H9 (cell line): ENCODE results near the gene MORF4L1. TPM values are rescaled to one million over a fixed set of nuclear protein-coding genes. Genes with fewer than 3 reads are reported as not detected.

ENCODE experiments used
- DNase-seq: peaks from one replicate; pipeline ENCODE4 v3.0.0-alpha.2; 2017
- H2AFZ ChIP-seq: one replicate; pipeline ENCODE4 v1.6.1; 2013; ENCODE audit warnings: mild to moderate bottlenecking, low read length, control low read depth, moderate library complexity
- H2AK5ac ChIP-seq: 2 replicates; pipeline ENCODE4 v1.6.1; 2013; ENCODE audit warnings: low read length, control low read depth, mixed read lengths; ENCODE audit not compliant: insufficient read length
- H2BK120ac ChIP-seq: one replicate; pipeline ENCODE4 v1.6.1; 2013; ENCODE audit warnings: low read depth, mild to moderate bottlenecking, low read length, control low read depth, inconsistent platforms; ENCODE audit not compliant: poor library complexity, severe bottlenecking
- H2BK12ac ChIP-seq: 2 replicates; pipeline ENCODE4 v1.6.1; 2013; ENCODE audit warnings: low read length, control low read depth, mixed read lengths, low read depth; ENCODE audit not compliant: insufficient read length
- H2BK15ac ChIP-seq: 2 replicates; pipeline ENCODE4 v1.6.1; 2013; ENCODE audit warnings: low read depth, low read length, control low read depth
- H2BK20ac ChIP-seq: one replicate; pipeline ENCODE4 v1.6.1; 2013; ENCODE audit warnings: low read depth, mild to moderate bottlenecking, low read length, control low read depth, inconsistent platforms; ENCODE audit not compliant: poor library complexity, severe bottlenecking
- H2BK5ac ChIP-seq: 2 replicates; pipeline ENCODE4 v1.6.1; 2013; ENCODE audit warnings: low read length, control low read depth, mixed read lengths; ENCODE audit not compliant: insufficient read length
- H3K14ac ChIP-seq: 2 replicates; pipeline ENCODE4 v1.6.1; 2013; ENCODE audit warnings: low read length, control low read depth; ENCODE audit not compliant: insufficient read depth
- H3K18ac ChIP-seq: 2 replicates; pipeline ENCODE4 v1.6.1; 2013; ENCODE audit warnings: low read depth, mild to moderate bottlenecking, mixed read lengths, low read length, control low read depth; ENCODE audit not compliant: insufficient read length
- H3K23ac ChIP-seq: 2 replicates; pipeline ENCODE4 v1.6.1; 2013; ENCODE audit warnings: low read length, control low read depth, mixed read lengths, low read depth; ENCODE audit not compliant: insufficient read length
- H3K23me2 ChIP-seq: 2 replicates; pipeline ENCODE4 v1.6.1; 2013; ENCODE audit warnings: low read depth, mild to moderate bottlenecking, mixed read lengths, low read length, control low read depth; ENCODE audit not compliant: insufficient read length, poor library complexity, severe bottlenecking
- H3K27ac ChIP-seq: 2 replicates; pipeline ENCODE4 v1.5.1; 2013; ENCODE audit warnings: low read length, control low read depth, mixed read lengths, low read depth; ENCODE audit not compliant: insufficient read length
- H3K27me3 ChIP-seq: 2 replicates; pipeline ENCODE4 v1.6.1; 2013; ENCODE audit warnings: low read length, control low read depth, inconsistent platforms; ENCODE audit not compliant: insufficient read depth
- H3K4ac ChIP-seq: 2 replicates; pipeline ENCODE4 v1.6.1; 2013; ENCODE audit warnings: low read depth, mild to moderate bottlenecking, control low read depth, inconsistent platforms, low read length, moderate library complexity
- H3K4me1 ChIP-seq: 2 replicates; pipeline ENCODE4 v1.6.1; 2013; ENCODE audit warnings: low read length, control low read depth, inconsistent platforms; ENCODE audit not compliant: insufficient read depth
- H3K4me2 ChIP-seq: 2 replicates; pipeline ENCODE4 v1.6.1; 2013; ENCODE audit warnings: low read length, control low read depth, mixed read lengths; ENCODE audit not compliant: insufficient read length, insufficient read depth
- H3K56ac ChIP-seq: 2 replicates; pipeline ENCODE4 v1.6.1; 2013; ENCODE audit warnings: low read depth, mild to moderate bottlenecking, mixed read lengths, low read length, control low read depth; ENCODE audit not compliant: insufficient read length
- H3K79me1 ChIP-seq: 2 replicates; pipeline ENCODE4 v1.6.1; 2013; ENCODE audit warnings: low read depth, mild to moderate bottlenecking, moderate library complexity, low read length, control low read depth, inconsistent platforms; ENCODE audit not compliant: insufficient read depth, poor library complexity, severe bottlenecking
- H3K79me2 ChIP-seq: 2 replicates; pipeline ENCODE4 v1.6.1; 2013; ENCODE audit warnings: low read length, control low read depth, inconsistent platforms; ENCODE audit not compliant: insufficient read depth
- H3K9ac ChIP-seq: 2 replicates; pipeline ENCODE4 v1.6.1; 2013; ENCODE audit warnings: low read length, control low read depth, mixed read lengths; ENCODE audit not compliant: insufficient read length; ENCODE audit errors: extremely low read depth
- H3K9me3 ChIP-seq: one replicate; pipeline ENCODE4 v1.6.1; 2013; ENCODE audit warnings: low read depth, low read length, inconsistent platforms; ENCODE audit not compliant: control insufficient read depth
- H3T11ph ChIP-seq: one replicate; pipeline ENCODE4 v1.6.1; 2013; ENCODE audit warnings: mild to moderate bottlenecking, low read length, control low read depth, inconsistent platforms
- H4K20me1 ChIP-seq: one replicate; pipeline ENCODE4 v1.6.1; 2013; ENCODE audit not compliant: control insufficient read depth, insufficient read length, insufficient read depth
- H4K5ac ChIP-seq: 2 replicates; pipeline ENCODE4 v1.6.1; 2013; ENCODE audit warnings: low read depth, mild to moderate bottlenecking, mixed read lengths, low read length, control low read depth; ENCODE audit not compliant: insufficient read length
- H4K8ac ChIP-seq: replicated peaks from 2 replicates; pipeline ENCODE4 v1.6.1; 2013; ENCODE audit warnings: low read length, control low read depth, mixed read lengths, low read depth; ENCODE audit not compliant: insufficient read length
- H4K91ac ChIP-seq: 2 replicates; pipeline ENCODE4 v1.6.1; 2013; ENCODE audit warnings: low read depth, mild to moderate bottlenecking, moderate library complexity, mixed read lengths, low read length, control low read depth; ENCODE audit not compliant: insufficient read length
- H3K27ac Mint-ChIP-seq, 3 experiments: 2 replicates in 2 of 3; 3 replicates in 1 of 3; pipeline ENCODE4 v1.8.0; 2020 to 2021; ENCODE audit warnings: mixed read lengths in 3 of 3, mild to moderate bottlenecking in 1 of 3, moderate library complexity in 1 of 3
- H3K27me3 Mint-ChIP-seq: 2 replicates; pipeline ENCODE4 v1.8.0; 2021; ENCODE audit warnings: low read depth, mild to moderate bottlenecking, moderate library complexity, mixed read lengths
- H3K36me3 Mint-ChIP-seq, 3 experiments: 2 replicates in 2 of 3; 3 replicates in 1 of 3; pipeline ENCODE4 v1.8.0; 2020 to 2021; ENCODE audit warnings: low read depth in 3 of 3, mixed read lengths in 3 of 3; ENCODE audit not compliant: insufficient read depth in 1 of 3
- H3K4me1 Mint-ChIP-seq, 2 experiments: 2 replicates each; pipeline ENCODE4 v1.8.0; 2020; ENCODE audit warnings: mixed read lengths in 2 of 2
- H3K4me3 Mint-ChIP-seq, 2 experiments: 2 replicates in 1 of 2; 3 replicates in 1 of 2; pipeline ENCODE4 v1.8.0; 2020 to 2021; ENCODE audit warnings: mild to moderate bottlenecking in 2 of 2, mixed read lengths in 2 of 2, moderate library complexity in 1 of 2
- H3K9me3 Mint-ChIP-seq, 2 experiments: 2 replicates in 1 of 2; 3 replicates in 1 of 2; pipeline ENCODE4 v1.8.0; 2020; ENCODE audit warnings: mild to moderate bottlenecking in 2 of 2, mixed read lengths in 2 of 2, moderate library complexity in 1 of 2
- WGBS: extraction: QIAGEN DNeasy Blood & Tissue Kit; methylation state at CpG from one replicate; pipeline ENCODE4 v1.1.7; 2013; ENCODE audit warnings: missing lambda C conversion rate, low lambda C conversion rate, mixed read lengths; ENCODE audit not compliant: insufficient read length; ENCODE audit errors: extremely low coverage; 5-methylcytosine and 5-hydroxymethylcytosine counted together
- total RNA-seq: library from RNA; stranded (reverse); gene quantifications from 2 replicates; pipeline ENCODE4 v1.2.1, GENCODE V29; 2021
- TF ChIP-seq, protein P1 (sequence below): fragments of 200-600 bp; sonication (generic); conservative IDR thresholded peaks from 3 replicates; pipeline ENCODE4 v1.8.0; 2021; ENCODE audit warnings: antibody characterized with exemption, mild to moderate bottlenecking

The MORF4L1 gene
- total RNA-seq, 1 experiment from 2014 or later, result 544 TPM

DNA sequence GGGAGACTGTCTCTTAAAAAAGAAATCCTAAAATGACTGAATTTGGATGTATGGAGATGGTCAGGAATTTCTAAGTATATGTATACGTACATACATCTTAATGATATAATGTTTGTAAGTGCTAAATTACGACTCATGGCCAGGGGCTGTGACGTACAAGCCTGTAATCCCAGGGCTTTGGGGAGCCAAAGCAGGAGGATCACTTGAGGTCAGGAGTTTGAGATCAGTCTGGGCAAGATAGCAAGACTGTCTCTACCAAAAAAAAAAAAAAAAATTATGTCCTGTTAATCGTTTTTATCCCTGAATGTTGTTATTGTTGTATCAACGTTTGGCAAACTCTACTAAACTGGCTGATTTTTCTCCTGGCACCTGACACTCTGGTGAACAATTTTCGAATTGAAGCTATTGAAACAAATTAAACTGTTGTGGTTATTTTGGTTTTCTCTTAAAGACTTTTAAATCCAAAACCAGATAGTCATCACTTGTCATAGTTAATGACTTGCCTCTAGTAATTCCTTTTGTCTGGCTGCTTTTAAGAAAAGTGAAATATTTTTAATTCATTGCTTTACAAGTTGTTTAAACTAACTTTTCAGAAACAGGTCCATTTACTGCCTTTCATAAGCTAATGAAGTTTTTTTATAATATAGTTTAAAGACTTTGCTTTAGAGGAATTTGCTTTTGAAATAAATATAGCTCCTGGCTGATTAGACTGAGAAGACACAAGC, 7.0 kb downstream of the MORF4L1 start:
- no peaks in the 10 kb centered on the region for H3K9me3 ChIP-seq
- H3K4ac ChIP-seq, result no peak overlapping the region
- H3K27ac ChIP-seq, result no peak overlapping the region
- no peak overlapping the region for H3T11ph ChIP-seq
- no peak overlapping the region for H3K14ac ChIP-seq
- no peak for DNase-seq
- H2BK15ac ChIP-seq, result no peak overlapping the region
- no peak overlapping the region for H3K23ac ChIP-seq
- no peak overlapping the region for H3K18ac ChIP-seq
- Mint-ChIP-seq H3K4me1 (peaks cover 39 to 41% of the 10 kb centered on the region in 2 experiments), H3K27ac (peak overlapping the region in 1 of 3 experiments; percentile 84; a peak in 1 of 7 replicates), H3K27me3 (no peaks in the 10 kb centered on the region), H3K9me3 (no peaks in the 10 kb centered on the region; a peak in 1 of 5 replicates), H3K4me3 (no peak overlapping the region), H3K36me3 (peaks cover 20 to 57% (median 50%) of the 10 kb centered on the region in 3 experiments; a peak in 6 of 7 replicates)
- H3K9ac ChIP-seq, result no peak overlapping the region
- H3K4me2 ChIP-seq, result no peak overlapping the region
- TF ChIP-seq, protein P1, sequence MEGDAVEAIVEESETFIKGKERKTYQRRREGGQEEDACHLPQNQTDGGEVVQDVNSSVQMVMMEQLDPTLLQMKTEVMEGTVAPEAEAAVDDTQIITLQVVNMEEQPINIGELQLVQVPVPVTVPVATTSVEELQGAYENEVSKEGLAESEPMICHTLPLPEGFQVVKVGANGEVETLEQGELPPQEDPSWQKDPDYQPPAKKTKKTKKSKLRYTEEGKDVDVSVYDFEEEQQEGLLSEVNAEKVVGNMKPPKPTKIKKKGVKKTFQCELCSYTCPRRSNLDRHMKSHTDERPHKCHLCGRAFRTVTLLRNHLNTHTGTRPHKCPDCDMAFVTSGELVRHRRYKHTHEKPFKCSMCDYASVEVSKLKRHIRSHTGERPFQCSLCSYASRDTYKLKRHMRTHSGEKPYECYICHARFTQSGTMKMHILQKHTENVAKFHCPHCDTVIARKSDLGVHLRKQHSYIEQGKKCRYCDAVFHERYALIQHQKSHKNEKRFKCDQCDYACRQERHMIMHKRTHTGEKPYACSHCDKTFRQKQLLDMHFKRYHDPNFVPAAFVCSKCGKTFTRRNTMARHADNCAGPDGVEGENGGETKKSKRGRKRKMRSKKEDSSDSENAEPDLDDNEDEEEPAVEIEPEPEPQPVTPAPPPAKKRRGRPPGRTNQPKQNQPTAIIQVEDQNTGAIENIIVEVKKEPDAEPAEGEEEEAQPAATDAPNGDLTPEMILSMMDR, result no peak
- WGBS, result no CpG with 5 or more reads among the region's 6 CpGs
- H3K27me3 ChIP-seq, result no peaks in the 10 kb centered on the region
- H2AFZ ChIP-seq, result no peak overlapping the region
- no peak overlapping the region for H4K8ac ChIP-seq
- no peaks in the 10 kb centered on the region for H3K79me1 ChIP-seq
- no peak overlapping the region for H4K5ac ChIP-seq
- H2AK5ac ChIP-seq, result no peak overlapping the region
- no peak overlapping the region for H2BK120ac ChIP-seq
- no peak overlapping the region for H2BK20ac ChIP-seq
- H4K91ac ChIP-seq, result no peak overlapping the region
- H3K4me1 ChIP-seq, result no peaks in the 10 kb centered on the region
- H4K20me1 ChIP-seq, result no peaks in the 10 kb centered on the region
- no peak overlapping the region for H2BK5ac ChIP-seq
- no peak overlapping the region for H3K56ac ChIP-seq
- no peak overlapping the region for H2BK12ac ChIP-seq
- peaks cover 71% of the 10 kb centered on the region for H3K79me2 ChIP-seq
- H3K23me2 ChIP-seq, result no peaks in the 10 kb centered on the region
